Muscle layer of colon (tissue), 2 donors: Measurements from ENCODE around the gene CRTAP.
"Not testable (repeated sequence)": the region's sequence is repeated elsewhere in the genome, so short reads cannot be mapped to it uniquely, and the experiment has no call there.

Experiments
- H3K27ac ChIP-seq: one replicate; pipeline ENCODE4 v1.7.0; 2013; ENCODE audit warnings: low read depth, mild to moderate bottlenecking, low read length, moderate library complexity
- H3K27me3 ChIP-seq, 2 donors: one replicate each; pipeline ENCODE4 v1.7.0; 2013; ENCODE audit warnings: low read length in 2 of 2, mild to moderate bottlenecking in 2 of 2; ENCODE audit not compliant: insufficient read depth in 2 of 2, control insufficient read depth in 1 of 2
- H3K36me3 ChIP-seq: one replicate; pipeline ENCODE4 v1.7.0; 2013; ENCODE audit warnings: mild to moderate bottlenecking, low read length; ENCODE audit not compliant: insufficient read depth
- H3K4me1 ChIP-seq: one replicate; pipeline ENCODE4 v1.7.0; 2013; ENCODE audit warnings: mild to moderate bottlenecking, low read length; ENCODE audit not compliant: insufficient read depth
- H3K4me3 ChIP-seq, 2 donors: one replicate each; pipeline ENCODE4 v1.7.0; 2013; ENCODE audit warnings: low read length in 2 of 2, low read depth in 1 of 2, mild to moderate bottlenecking in 1 of 2, moderate library complexity in 1 of 2
- H3K9ac ChIP-seq: one replicate; pipeline ENCODE4 v1.7.0; 2013; ENCODE audit warnings: low read length
- H3K9me3 ChIP-seq: one replicate; pipeline ENCODE4 v1.7.0; 2013; ENCODE audit warnings: mild to moderate bottlenecking, low read length
- donor health status: abdominal sarcoma.
- donor health status: Adenocarcinoma of cecum.

CRTAP gene

DNA sequence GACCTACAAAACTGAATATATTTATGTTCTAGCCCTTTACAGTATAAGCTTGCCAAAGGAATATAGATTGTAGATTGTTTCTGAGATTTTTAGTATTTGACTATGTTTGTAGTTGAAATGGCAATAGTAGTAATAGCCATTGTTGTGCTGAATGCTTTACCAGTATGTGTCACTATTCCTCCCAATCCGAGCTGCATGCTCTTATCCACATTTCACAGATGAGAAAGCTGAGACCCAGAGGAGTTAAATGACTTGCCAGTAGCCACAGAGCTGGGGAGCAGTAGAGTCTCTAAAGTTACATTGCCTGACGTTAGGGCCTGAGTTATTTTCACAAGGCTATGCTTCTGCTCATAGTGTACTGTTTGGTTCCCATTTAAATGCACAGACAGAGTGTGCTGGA lies 13.6 kb upstream of the CRTAP start:
- Histone ChIP-seq H3K9me3 (no peaks in the 10 kb centered on the region), H3K4me3 (no peak overlapping the region), H3K36me3 (no peaks in the 10 kb centered on the region), H3K27me3 (no peaks in the 10 kb centered on the region), H3K9ac (no peak overlapping the region), H3K27ac (no peak overlapping the region), H3K4me1 (peaks cover 7% of the 10 kb centered on the region)

- Histone ChIP-seq H3K27ac (no peak overlapping the region), H3K36me3 (no peaks in the 10 kb centered on the region), H3K4me1 (no peaks in the 10 kb centered on the region), H3K27me3 (no peaks in the 10 kb centered on the region), H3K9ac (no peak overlapping the region), H3K4me3 (no peak overlapping the region), H3K9me3 (no peaks in the 10 kb centered on the region)
Observed at GRCh38 chr3:33103034-33103433, 10.8 kb upstream of the CRTAP start.

GRCh38 chr3:33103480-33103879 lies 10.3 kb upstream of the CRTAP start:
- no peaks in the 10 kb centered on the region for H3K4me1 ChIP-seq
- H3K36me3 ChIP-seq: no peaks in the 10 kb centered on the region
- H3K9me3 ChIP-seq: no peaks in the 10 kb centered on the region
- H3K27me3 ChIP-seq: no peaks in the 10 kb centered on the region
- no peak overlapping the region for H3K9ac ChIP-seq
- no peak overlapping the region for H3K27ac ChIP-seq
- H3K4me3 ChIP-seq: no peak overlapping the region

DNA sequence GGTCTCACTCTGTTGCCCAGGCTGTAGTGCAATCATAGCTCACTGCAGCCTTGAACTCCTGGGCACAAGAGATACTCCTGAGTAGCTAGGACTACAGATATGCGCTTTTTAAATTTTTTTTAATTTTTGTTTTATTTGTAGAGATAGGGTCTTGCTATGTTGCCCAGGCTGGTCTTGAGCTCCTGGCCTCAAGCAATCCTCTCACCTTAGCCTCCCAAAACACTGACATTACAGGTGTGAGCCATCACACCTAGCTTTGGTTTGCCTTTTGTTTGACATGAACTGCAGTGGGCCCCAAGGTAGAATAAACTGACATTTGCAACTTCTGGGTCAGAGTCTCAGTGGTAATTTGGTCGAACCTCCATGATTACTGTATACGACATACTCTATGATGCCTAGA lies 9.0 kb upstream of the CRTAP start:
- no peak overlapping the region for H3K4me3 ChIP-seq
- no peaks in the 10 kb centered on the region for H3K36me3 ChIP-seq
- no peaks in the 10 kb centered on the region for H3K9me3 ChIP-seq
- H3K9ac ChIP-seq: no peak overlapping the region
- H3K4me1 ChIP-seq: no peaks in the 10 kb centered on the region
- no peaks in the 10 kb centered on the region for H3K27me3 ChIP-seq
- no peak overlapping the region for H3K27ac ChIP-seq

DNA sequence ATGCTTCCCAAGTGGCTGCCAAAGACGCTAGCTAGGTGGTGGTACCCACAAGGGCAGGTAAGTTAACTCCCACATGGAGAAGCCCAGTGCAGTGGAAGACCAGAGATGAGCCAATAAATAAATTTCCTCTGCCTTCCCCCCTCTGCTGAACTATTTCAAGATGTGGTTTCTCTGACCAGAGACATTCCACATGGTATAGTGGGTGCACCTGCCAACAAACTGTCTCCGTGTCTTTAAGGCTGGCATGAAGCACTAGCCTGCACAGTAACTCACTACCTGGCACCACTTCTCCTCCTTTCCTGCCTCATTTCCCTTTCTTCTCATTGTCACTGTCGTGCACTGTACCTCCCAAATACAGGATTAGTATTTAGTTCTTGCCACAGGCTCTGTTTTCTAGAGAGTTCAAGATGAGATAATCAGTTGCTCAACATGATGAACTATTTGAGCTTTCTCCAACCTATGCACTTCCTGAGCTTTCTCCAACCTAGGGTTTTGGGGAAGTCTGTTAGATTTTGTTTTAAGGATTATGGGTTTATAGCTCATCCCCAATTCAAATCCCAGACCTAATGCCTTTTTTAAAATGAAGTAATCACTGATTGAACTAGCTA lies 8.4 kb upstream of the CRTAP start:
- H3K9ac ChIP-seq: no peak overlapping the region
- no peaks in the 10 kb centered on the region for H3K4me1 ChIP-seq
- no peaks in the 10 kb centered on the region for H3K27me3 ChIP-seq
- H3K9me3 ChIP-seq: no peaks in the 10 kb centered on the region
- no peak overlapping the region for H3K4me3 ChIP-seq
- H3K36me3 ChIP-seq: no peaks in the 10 kb centered on the region
- H3K27ac ChIP-seq: no peak overlapping the region

GRCh38 chr3:33106854-33107253 lies 7.0 kb upstream of the CRTAP start:
- H3K4me3 ChIP-seq, H3K4me1 ChIP-seq, H3K27ac ChIP-seq, H3K27me3 ChIP-seq, H3K9me3 ChIP-seq, H3K9ac ChIP-seq, H3K36me3 ChIP-seq: not testable (repeated sequence)

- Histone ChIP-seq H3K36me3 (no peaks in the 10 kb centered on the region), H3K4me1 (peaks cover 8% of the 10 kb centered on the region), H3K9me3 (no peaks in the 10 kb centered on the region), H3K4me3 (no peak overlapping the region), H3K27ac (no peak overlapping the region), H3K9ac (no peak overlapping the region), H3K27me3 (no peaks in the 10 kb centered on the region)
Observed at GRCh38 chr3:33111581-33111980, 2.2 kb upstream of the CRTAP start.

DNA sequence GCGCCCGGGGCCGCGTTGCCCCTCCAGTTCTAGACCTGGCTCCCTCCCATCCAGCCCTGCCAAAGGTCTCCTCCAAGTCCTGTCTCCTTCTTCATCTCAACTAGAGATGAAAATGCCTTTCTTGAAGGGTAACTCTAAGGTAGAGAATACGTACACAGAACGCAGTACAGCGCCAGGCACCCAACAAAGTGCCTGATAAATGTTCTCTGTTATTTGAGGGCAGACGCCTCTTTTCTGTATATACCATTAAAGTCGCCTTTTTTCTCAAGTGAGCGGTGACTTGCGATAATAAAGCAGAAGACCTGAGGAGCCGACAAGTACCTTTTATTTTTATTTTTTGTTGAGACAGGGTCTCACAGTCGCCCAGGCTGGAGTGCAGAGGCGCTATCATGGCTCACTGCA lies 809 bp downstream of the CRTAP start:
- no peaks in the 10 kb centered on the region for H3K36me3 ChIP-seq
- H3K27ac ChIP-seq: peak overlapping the region; percentile 94
- H3K27me3 ChIP-seq: no peaks in the 10 kb centered on the region
- H3K4me3 ChIP-seq: peak overlapping the region; percentile 63 to 76
- no peaks in the 10 kb centered on the region for H3K9me3 ChIP-seq
- peak overlapping the region; percentile 28 for H3K9ac ChIP-seq
- H3K4me1 ChIP-seq: peaks cover 12% of the 10 kb centered on the region

DNA sequence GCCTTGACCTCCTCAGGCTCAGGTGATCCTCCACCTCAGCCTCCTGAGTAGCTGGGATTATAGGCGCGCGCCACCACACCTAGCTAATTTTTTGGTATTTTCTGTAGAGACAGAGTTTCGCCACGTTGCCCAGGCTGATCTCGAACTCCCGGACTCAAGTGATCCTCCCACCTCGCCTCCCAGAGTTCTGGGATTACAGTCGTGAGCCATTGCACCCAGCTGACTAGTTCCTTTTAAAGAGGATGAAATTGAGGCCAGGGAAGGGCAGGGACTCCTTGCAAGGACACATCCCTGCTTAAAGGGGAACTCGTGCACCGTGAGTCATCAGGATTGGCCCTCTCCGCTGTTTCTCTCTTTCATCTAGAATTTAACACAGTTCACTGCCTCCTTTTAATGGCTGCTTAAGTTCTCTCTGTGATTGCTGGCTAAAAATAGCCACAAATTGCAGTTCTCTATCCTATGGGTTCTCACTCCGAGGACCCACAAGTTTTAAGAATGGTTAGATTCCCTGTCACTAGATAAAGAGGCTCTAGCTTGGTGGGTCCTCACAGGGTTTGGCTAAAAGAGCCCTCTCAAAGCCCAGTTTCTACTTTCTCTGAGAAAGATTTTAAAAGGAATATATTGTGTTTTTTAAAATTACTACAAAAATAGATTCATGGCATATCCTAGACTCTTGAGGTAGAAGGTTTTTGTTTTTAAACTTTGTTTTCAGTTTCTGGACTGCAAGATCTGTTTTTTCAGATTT lies 1.4 kb downstream of the CRTAP start:
- H3K9me3 ChIP-seq: no peaks in the 10 kb centered on the region
- peak overlapping the region; percentile 63 to 76 for H3K4me3 ChIP-seq
- no peaks in the 10 kb centered on the region for H3K27me3 ChIP-seq
- peaks cover 12% of the 10 kb centered on the region for H3K4me1 ChIP-seq
- H3K36me3 ChIP-seq: no peaks in the 10 kb centered on the region
- peak overlapping the region; percentile 28 for H3K9ac ChIP-seq
- H3K27ac ChIP-seq: peak overlapping the region; percentile 94

DNA sequence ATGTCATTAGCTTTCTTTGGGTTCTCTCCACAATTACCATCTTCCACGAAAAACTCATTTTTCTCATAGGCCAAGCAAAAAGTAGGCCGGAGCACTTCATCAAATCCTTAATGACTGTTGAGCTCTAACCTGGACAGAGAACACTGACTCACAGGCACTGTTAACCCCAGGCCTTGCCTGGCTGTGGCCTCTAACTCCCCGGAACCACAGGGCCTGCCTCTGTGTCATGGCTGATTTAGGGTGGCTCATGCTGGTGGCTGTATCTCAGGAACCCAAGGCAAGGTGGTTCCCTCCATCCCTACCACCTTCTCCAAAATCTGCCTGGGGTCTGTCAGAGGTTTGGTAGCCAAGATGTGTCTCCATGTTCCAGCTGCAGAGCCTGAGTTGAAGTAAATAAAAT lies 3.6 kb downstream of the CRTAP start:
- Histone ChIP-seq H3K9me3 (no peaks in the 10 kb centered on the region), H3K36me3 (peaks cover 10% of the 10 kb centered on the region), H3K27ac (no peak overlapping the region), H3K4me1 (peaks cover 12% of the 10 kb centered on the region), H3K9ac (no peak overlapping the region), H3K27me3 (no peaks in the 10 kb centered on the region), H3K4me3 (no peak overlapping the region)

DNA sequence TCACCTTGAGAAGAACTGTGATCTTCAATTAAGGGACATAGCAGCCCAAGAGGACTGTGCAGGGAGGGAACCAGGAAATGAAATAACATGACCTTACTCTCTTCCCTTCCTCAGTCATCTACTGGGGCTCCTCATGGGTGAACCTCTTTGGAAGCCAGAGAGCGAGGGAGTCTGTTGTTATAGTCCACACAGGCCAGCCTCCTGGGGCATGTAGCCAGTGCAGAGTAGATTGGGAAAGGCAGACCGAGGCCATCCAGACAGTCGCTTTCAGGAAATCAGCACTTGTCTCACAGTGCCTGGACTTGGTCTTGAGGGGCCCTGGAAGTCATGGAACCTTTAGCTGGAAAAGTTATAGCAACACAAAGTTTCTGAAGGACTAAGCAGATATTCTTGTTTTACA lies 6.1 kb downstream of the CRTAP start:
- H3K4me3 ChIP-seq: no peak overlapping the region
- no peaks in the 10 kb centered on the region for H3K9me3 ChIP-seq
- no peak overlapping the region for H3K27ac ChIP-seq
- H3K4me1 ChIP-seq: peaks cover 4% of the 10 kb centered on the region
- no peaks in the 10 kb centered on the region for H3K27me3 ChIP-seq
- H3K9ac ChIP-seq: no peak overlapping the region
- peaks cover 21% of the 10 kb centered on the region for H3K36me3 ChIP-seq

DNA sequence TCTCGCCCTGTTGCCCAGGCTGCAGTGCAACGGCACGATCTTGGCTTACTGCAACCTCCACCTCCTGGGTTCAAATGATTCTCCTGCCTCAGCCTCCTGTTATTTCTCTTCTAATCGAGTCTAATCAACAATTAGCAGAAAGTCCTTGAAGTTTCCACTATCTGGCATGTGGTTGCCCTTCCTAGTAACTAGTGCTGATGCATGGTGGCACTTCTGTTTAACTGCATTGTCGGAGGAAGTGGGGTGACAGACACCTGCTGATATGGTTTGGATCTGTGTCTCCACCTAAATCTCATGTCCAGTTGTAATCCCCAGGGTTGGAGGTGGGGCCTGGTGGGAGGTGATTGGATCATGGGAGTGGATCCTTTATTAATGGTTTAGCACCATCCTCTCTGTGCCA lies 9.2 kb downstream of the CRTAP start:
- no peaks in the 10 kb centered on the region for H3K9me3 ChIP-seq
- no peak overlapping the region for H3K4me3 ChIP-seq
- H3K4me1 ChIP-seq: no peaks in the 10 kb centered on the region
- no peak overlapping the region for H3K9ac ChIP-seq
- H3K27me3 ChIP-seq: no peaks in the 10 kb centered on the region
- no peak overlapping the region for H3K27ac ChIP-seq
- H3K36me3 ChIP-seq: peaks cover 40% of the 10 kb centered on the region
